ENCODE data around the gene KEAP1.

- TF ChIP-seq CTCF (IDR thresholded peaks at IDR 0.05), result no peak
- TF ChIP-seq POLR2AphosphoS5 (IDR thresholded peaks at IDR 0.05), result no peak
- TF ChIP-seq EP300 (IDR thresholded peaks at IDR 0.05), result no peak
- no peak for TF ChIP-seq POLR2A (IDR thresholded peaks at IDR 0.05; ENCODE audit: low read depth)
Observed at GRCh38 chr19:10552510-10553053, 49.4 kb upstream of the KEAP1 start.
